HG03095 (cell line): Measurements from ENCODE around the gene BAHCC1.

Experiments
- ATAC-seq: cut with Tn5 transposase; IDR thresholded peaks from one replicate; pipeline ENCODE4 v1.9.1; 2021; ENCODE audit warnings: moderate library complexity; ENCODE audit not compliant: unreplicated experiment

BAHCC1 gene

GRCh38 chr17:81459224-81459623 lies 64.0 kb downstream of the BAHCC1 start:
- ATAC-seq, result no peak

DNA sequence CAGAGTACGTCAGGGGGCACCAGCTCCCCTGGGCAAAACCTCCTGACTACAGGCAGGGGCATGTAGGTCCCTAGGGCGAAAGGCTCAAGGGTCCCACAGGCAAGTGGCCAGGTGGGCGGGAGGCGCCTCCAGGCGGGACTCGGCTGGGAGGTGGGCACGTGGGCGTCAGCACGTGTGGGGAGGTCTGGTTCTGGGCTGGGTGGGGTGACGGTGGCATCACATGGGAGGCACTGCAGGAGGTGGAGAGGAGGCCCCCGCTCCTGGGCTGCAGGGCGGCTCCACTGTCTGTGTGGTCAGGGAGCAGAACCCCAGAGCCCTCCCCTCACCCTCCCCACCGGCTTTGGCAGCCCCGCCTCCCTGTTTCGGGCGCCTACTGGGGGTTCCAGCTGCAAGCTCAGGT lies 64.6 kb downstream of the BAHCC1 start:
- no peak for ATAC-seq

DNA sequence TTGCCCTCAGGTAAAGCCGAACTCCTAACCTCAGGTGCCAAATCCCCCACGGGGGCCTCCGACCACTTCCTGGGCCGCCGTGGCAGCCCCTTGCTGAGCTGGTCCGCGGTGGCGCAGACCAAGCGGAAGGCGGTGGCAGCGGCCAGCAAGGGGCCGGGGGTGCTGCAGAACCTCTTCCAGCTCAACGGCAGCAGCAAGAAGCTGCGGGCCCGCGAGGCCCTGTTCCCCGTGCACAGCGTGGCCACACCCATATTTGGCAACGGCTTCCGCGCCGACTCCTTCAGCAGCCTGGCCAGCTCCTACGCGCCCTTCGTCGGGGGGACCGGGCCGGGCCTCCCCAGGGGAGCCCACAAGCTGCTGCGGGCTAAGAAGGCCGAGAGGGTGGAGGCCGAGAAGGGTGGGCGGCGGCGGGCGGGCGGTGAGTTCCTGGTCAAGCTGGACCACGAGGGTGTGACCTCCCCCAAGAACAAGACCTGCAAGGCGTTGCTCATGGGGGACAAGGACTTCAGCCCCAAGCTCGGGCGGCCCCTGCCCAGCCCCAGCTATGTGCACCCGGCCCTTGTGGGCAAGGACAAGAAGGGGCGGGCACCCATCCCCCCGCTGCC lies 65.7 kb downstream of the BAHCC1 start:
- ATAC-seq, result no peak

- ATAC-seq, result no peak
Observed at GRCh38 chr17:81461607-81462500, 66.6 kb downstream of the BAHCC1 start.

GRCh38 chr17:81462506-81463125 lies 67.4 kb downstream of the BAHCC1 start:
- no peak for ATAC-seq

- ATAC-seq, result no peak
Observed at GRCh38 chr17:81463506-81463905, 68.2 kb downstream of the BAHCC1 start.

- no peak for ATAC-seq
Observed at GRCh38 chr17:81464586-81464985, 69.3 kb downstream of the BAHCC1 start.

GRCh38 chr17:81465910-81466309 lies 70.7 kb downstream of the BAHCC1 start:
- ATAC-seq, result no peak

GRCh38 chr17:81466564-81467472 lies 71.6 kb downstream of the BAHCC1 start:
- no peak for ATAC-seq

DNA sequence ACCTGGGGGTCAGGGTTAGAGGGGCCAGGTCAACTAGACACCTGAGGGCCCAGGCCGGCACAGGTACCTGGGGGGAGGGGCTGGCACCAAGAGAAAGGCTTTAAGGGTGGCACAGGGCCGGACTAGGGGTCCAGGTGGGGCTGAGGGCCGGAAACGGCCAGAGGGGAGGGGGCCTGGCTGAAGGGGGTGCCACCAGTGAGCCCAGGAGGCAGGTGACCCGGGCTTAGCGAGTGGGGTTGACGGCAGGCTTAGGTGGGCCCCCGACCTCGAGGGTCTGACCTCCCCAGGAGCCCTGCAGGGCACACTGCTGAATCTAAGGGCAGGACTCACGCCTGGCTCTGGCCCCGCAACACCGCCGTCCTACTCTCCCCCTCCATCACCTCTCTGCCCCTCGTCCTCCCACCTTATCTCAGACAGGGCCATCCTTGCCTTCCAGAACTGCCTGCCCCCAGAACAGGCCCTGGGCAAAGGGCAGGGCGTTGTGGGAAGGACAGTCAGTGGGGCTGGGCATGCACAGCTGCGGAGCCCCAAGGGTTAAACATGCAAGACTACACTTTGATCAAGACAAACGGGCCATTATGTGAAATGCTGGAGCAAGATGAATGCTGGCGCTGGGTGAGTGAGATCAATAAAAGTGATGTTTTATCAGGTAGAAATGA lies 73.0 kb downstream of the BAHCC1 start:
- no peak for ATAC-seq

DNA sequence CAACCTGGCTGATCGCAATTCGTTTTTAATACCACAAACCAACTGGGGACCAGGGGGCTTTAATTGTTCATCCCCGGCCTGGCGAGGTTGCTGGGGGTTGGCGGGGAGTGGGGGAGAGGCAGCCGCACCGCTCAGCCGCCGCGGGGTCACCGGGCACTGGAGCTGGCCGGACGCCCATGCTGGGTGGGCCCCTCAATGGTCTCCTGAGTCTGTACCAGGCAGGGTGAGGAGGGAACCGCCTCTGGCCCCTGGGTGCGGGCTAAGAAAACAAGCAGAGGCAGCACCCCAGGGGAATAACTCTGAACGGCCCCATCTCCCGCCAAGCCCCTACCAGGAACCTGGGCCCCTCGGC lies 73.5 kb downstream of the BAHCC1 start:
- ATAC-seq, result no peak

DNA sequence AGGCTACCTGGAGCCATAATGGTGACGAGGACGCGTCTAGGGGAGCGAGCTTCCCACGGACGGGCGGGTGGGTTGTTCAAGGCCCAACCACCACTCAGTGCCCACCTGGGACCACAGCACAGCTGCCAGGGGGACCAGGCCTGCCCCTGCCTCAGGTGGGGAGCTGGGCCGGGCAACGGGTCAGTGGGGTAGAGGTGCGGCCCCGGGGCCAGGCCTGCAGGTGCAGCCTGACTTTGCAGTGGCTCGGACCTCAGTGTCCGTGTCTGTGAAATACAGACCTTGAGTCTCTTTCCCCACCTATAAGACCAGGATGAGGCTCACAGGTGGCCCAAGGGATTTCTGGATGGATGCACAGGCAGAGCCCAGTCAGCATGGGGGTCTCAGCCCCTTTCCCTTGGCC lies 74.0 kb downstream of the BAHCC1 start:
- no peak for ATAC-seq

- no peak for ATAC-seq
Observed at GRCh38 chr17:81470270-81470943, 75.2 kb downstream of the BAHCC1 start.

DNA sequence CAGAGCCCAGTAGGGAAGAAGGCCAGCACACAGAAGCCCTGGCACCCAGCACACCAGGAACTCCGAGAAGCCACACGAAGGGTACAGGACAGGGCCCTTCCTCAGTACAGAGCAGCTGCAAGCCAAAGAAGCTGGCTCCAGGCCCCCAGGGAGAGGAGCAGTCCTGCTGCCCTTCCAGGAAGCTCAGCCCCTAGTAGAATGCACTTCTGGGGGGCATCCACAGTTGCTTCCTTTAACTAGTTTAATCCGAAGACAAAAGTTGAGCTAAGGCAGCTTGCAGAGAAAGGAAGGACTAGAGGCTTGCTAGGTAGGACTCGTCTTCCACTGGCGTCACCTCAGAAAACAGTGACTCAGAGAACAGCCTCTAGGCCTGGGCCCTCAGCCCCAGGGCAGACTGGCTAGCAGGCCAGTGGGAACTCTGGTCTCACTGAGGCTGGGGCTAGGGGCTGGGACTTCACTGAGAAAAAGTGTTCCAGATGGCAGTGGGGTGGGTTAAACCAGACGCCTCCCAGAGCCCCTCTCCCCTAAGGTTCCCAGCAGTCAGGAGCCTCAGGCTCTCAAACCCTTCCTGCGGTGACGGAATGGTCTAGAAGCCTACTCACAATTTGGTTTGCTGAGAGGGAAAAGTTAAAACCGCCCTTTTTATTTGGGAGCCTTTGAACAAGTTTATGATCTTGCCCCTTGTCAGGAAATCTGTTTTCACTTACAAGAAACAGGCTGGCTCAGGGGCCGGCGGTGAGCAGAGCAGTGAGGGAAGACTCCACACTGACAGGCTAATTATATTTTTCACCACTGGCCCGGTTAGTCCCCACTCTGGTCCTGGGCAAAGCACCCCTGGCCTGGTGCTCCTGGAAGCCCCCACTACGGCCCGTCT lies 75.9 kb downstream of the BAHCC1 start:
- no peak for ATAC-seq

- no peak for ATAC-seq
Observed at GRCh38 chr17:81471818-81472456, 76.7 kb downstream of the BAHCC1 start.

- no peak for ATAC-seq
Observed at GRCh38 chr17:81473019-81473418, 77.8 kb downstream of the BAHCC1 start.

GRCh38 chr17:81474958-81475357 lies 79.7 kb downstream of the BAHCC1 start:
- ATAC-seq, result no peak

GRCh38 chr17:81476097-81476496 lies 80.8 kb downstream of the BAHCC1 start:
- no peak for ATAC-seq

DNA sequence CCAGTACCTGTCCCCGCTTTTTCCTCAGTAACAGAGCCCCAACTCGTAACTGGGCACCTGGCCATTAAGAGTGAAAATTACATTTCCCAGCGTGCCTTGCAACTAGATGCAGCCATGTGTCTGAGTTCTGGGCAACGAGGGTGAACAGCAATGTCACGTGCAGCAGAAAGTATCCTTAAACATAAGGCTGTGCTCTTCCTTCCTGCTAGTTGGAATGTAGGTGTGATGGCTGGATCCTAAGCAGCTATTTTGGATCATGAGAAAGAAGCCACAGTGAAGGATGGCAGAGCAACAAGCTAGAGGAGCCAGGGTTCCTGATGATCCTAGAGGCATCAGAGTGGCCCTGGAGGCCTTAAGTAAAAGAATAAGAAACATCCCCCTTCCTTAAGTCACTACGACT lies 81.4 kb downstream of the BAHCC1 start:
- no peak for ATAC-seq
